ENCODE measurements around the gene UNC45A. TPM values are rescaled to one million over a fixed set of nuclear protein-coding genes. Genes with fewer than 3 reads are reported as not detected.

The UNC45A gene
- polyA plus RNA-seq, 1 experiment, result 63.3 TPM

DNA sequence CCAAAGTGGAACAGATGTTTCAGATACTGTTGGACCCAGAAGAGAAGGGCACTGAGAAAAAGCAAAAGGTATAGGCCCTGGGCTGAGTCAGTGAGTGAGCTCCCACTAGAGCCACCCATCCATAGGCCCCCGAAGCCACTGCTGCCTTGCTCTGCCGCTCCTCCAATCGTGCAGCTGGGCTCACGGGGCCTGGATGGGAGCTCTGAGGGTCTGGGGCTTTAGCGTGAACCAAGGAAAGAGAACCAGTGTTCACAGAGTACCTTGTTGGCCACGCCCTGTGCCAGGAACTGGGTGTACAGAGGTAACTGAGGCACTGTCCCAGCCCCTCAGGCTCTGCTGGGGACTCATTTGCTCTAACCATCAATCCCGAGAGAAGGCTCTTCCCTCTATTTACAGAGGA, 4.7 kb downstream of the UNC45A start:
- ChIA-PET CTCF (interaction anchor here (0.7 to 4.1 kb wide), 2 partner anchors 17 to 19 kb away, joined by 3 to 30 read pairs; no protein-coding TSS in a partner anchor), POLR2A (no interaction called here)
- TF ChIP-seq, protein P1, sequence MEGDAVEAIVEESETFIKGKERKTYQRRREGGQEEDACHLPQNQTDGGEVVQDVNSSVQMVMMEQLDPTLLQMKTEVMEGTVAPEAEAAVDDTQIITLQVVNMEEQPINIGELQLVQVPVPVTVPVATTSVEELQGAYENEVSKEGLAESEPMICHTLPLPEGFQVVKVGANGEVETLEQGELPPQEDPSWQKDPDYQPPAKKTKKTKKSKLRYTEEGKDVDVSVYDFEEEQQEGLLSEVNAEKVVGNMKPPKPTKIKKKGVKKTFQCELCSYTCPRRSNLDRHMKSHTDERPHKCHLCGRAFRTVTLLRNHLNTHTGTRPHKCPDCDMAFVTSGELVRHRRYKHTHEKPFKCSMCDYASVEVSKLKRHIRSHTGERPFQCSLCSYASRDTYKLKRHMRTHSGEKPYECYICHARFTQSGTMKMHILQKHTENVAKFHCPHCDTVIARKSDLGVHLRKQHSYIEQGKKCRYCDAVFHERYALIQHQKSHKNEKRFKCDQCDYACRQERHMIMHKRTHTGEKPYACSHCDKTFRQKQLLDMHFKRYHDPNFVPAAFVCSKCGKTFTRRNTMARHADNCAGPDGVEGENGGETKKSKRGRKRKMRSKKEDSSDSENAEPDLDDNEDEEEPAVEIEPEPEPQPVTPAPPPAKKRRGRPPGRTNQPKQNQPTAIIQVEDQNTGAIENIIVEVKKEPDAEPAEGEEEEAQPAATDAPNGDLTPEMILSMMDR (IDR thresholded peaks at IDR 0.05; ENCODE audit: low read depth, low read length), result no peak
- Histone ChIP-seq H3K27ac (ENCODE audit: low read depth, low read length) (no peak overlapping the region), H3K4me3 (ENCODE audit: low read depth, low read length) (no peak overlapping the region), H3K9me3 (ENCODE audit: control insufficient read depth, insufficient read depth, low read length) (no peaks in the 10 kb centered on the region; the same call in 1 of the 2 replicates), H3K27me3 (ENCODE audit: control insufficient read depth, insufficient read depth, low read length) (no peaks in the 10 kb centered on the region)
- DNase-seq (ENCODE audit: low read depth, low spot score), result no peak

DNA sequence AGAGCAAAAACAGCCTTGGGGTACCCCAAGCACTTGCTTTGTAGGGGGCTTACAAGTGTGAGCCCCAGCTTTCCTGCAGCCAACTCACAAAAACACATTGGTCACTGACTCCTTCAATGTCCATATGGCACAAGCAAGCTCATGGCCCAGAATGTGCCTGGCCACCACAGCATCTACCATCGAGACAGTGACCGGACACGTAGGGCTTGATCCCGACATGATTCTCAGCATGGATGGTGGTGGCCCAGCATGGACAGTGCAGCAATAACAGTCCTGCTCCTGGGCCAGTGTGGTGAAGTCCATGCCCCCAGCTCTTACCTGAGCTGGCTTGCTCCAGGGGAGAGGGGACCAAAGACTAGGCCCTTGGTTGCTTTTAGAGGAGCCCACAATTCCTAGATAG, 6.0 kb downstream of the UNC45A start:
- Histone ChIP-seq H3K27me3 (ENCODE audit: control insufficient read depth, insufficient read depth, low read length) (no peaks in the 10 kb centered on the region), H3K4me3 (ENCODE audit: low read depth, low read length) (no peak overlapping the region), H3K27ac (ENCODE audit: low read depth, low read length) (no peak overlapping the region), H3K9me3 (ENCODE audit: control insufficient read depth, insufficient read depth, low read length) (no peaks in the 10 kb centered on the region)
- CTCF ChIA-PET, result interaction anchor here (4.1 to 4.5 kb wide), 2 partner anchors 8 to 16 kb away, joined by 27 to 30 read pairs; partner anchors contain the start of genes HDDC3 and UNC45A
- POLR2A ChIA-PET, result no interaction called here
- TF ChIP-seq, protein P1 (IDR thresholded peaks at IDR 0.05; ENCODE audit: low read depth, low read length), result no peak
- no peak for DNase-seq (ENCODE audit: low read depth, low spot score)

DNA sequence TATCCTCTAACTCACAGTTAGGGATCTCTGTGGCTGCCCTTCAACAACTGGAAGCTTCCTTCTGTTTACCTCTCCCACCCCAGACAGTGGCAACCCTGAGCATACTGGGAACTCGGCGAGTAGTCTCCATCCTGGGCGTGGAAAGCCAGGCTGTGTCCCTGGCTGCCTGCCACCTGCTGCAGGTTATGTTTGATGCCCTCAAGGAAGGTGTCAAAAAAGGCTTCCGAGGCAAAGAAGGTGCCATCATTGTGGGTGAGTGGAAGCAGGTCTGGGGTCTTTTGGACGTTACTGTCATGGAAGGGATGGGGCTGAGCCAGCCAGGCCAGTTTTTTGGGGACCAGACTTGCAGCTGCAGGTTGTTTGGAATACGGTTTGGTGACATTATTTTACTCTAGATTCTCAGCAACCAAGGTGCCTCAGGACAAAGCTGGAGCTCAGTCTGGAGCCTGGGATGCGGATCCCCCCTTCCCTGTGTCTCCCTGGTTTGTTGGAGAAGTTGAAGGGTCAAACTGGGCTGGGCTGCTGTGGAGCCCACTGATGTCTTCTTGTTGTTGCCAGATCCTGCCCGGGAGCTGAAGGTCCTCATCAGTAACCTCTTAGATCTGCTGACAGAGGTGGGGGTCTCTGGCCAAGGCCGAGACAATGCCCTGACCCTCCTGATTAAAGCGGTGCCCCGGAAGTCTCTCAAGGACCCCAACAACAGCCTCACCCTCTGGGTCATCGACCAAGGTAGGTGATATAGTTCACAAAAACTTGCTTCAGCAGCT, 7.5 kb downstream of the UNC45A start:
- H3K27me3 ChIP-seq (ENCODE audit: control insufficient read depth, insufficient read depth, low read length), result no peaks in the 10 kb centered on the region
- ChIA-PET POLR2A (no interaction called here), CTCF (interaction anchor here (2.2 to 4.5 kb wide), 2 partner anchors 9 to 14 kb away, joined by 10 to 27 read pairs; partner anchors contain the start of genes HDDC3 and UNC45A)
- TF ChIP-seq, protein P1 (IDR thresholded peaks at IDR 0.05; ENCODE audit: low read depth, low read length), result no peak
- no peak overlapping the region for H3K4me3 ChIP-seq (ENCODE audit: low read depth, low read length)
- no peaks in the 10 kb centered on the region for H3K9me3 ChIP-seq (ENCODE audit: control insufficient read depth, insufficient read depth, low read length)
- no peak overlapping the region for H3K27ac ChIP-seq (ENCODE audit: low read depth, low read length)
- DNase-seq (ENCODE audit: low read depth, low spot score), result no peak

DNA sequence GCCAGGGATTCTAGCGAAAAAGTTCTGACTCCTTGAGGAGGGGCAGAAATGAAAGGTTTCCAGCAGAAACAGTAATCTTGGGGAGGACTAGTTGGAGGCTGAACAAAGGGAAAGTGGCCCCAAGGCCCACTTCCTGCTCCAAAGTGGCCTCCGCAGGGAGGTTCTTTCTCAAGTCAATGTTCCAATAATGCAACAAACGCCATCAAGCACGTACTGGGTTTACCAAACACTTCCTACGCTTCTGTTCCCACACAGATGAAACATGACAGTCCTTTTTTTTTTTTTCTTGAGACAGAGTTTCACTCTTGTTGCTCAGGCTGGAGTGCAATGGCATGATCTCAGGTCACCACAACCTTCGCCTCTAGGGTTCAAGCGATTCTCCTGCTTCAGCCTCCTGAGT, 10.0 kb downstream of the UNC45A start:
- POLR2A ChIA-PET, result no interaction called here

More for the DNA sequence above, 10.0 kb downstream of the UNC45A start:
- DNase-seq (ENCODE audit: low read depth, low spot score), result no peak
- TF ChIP-seq, protein P1 (IDR thresholded peaks at IDR 0.05; ENCODE audit: low read depth, low read length), result no peak
- CTCF ChIA-PET, result interaction anchor here (1.5 to 4.5 kb wide), 2 partner anchors 11 to 12 kb away, joined by 11 to 27 read pairs; partner anchors contain the start of genes HDDC3 and UNC45A
- Histone ChIP-seq H3K9me3 (ENCODE audit: control insufficient read depth, insufficient read depth, low read length) (peaks cover 3% of the 10 kb centered on the region; the same call in 1 of the 2 replicates), H3K4me3 (ENCODE audit: low read depth, low read length) (no peak overlapping the region), H3K27me3 (ENCODE audit: control insufficient read depth, insufficient read depth, low read length) (no peaks in the 10 kb centered on the region), H3K27ac (ENCODE audit: low read depth, low read length) (no peak overlapping the region)
